Tibial artery (tissue), 4 donors: ENCODE data around the gene DNAI1.
A peak's percentile ranks its signal among the peaks of the same experiment; 100 is the strongest.

Source experiments
- DNase-seq, 2 donors: peaks; one replicate each; pipeline ENCODE4 v3.0.0-alpha.2; 2019
- H3K27ac ChIP-seq, 2 donors: fragments of 200-600 bp; sonication (generic) in 1 of 2; 1 replicate in 1 of 2; 2 replicates in 1 of 2; pipeline ENCODE4 v1.5.1; 2018 to 2019; ENCODE audit warnings: mild to moderate bottlenecking in 1 of 2
- H3K27me3 ChIP-seq, 2 donors: fragments of 200-600 bp; sonication (generic) in 1 of 2; one replicate each; pipeline versions ENCODE4 v1.5.1 to v1.6.0; 2016 to 2019
- H3K36me3 ChIP-seq, 3 donors: fragments of 200-600 bp; sonication (generic) in 2 of 3; one replicate each; pipeline ENCODE4 v1.5.1; 2016 to 2019; ENCODE audit warnings: mild to moderate bottlenecking in 2 of 3
- H3K4me1 ChIP-seq, 4 donors: fragments of 200-600 bp; sonication (generic) in 2 of 4; 1 replicate in 3 of 4; 2 replicates in 1 of 4; pipeline ENCODE4 v1.5.1; 2016 to 2019
- H3K4me3 ChIP-seq, 2 donors: fragments of 200-600 bp; sonication (generic) in 1 of 2; 1 replicate in 1 of 2; 2 replicates in 1 of 2; pipeline ENCODE4 v1.5.1; 2018 to 2019; ENCODE audit warnings: mild to moderate bottlenecking in 2 of 2
- H3K9me3 ChIP-seq, 3 donors: fragments of 200-600 bp; sonication (generic) in 1 of 3; one replicate each; pipeline ENCODE4 v1.5.1; 2016 to 2019
- intact Hi-C: fragments of 100-400 bp; cut with DNase I; formaldehyde crosslinking; loops from one replicate; pipeline ENCODE4 v1.15.0; 2023; ENCODE audit warnings: low total_unique reads
- TF ChIP-seq, protein P1 (sequence below), 2 experiments: fragments of 200-600 bp in 1 of 2; fragments of 450-650 bp in 1 of 2; IDR thresholded peaks; one replicate each; pipeline ENCODE4 v1.5.1; 2017 to 2019; ENCODE audit warnings: antibody characterized with exemption in 2 of 2, mild to moderate bottlenecking in 1 of 2, moderate library complexity in 1 of 2

Gene DNAI1

DNA sequence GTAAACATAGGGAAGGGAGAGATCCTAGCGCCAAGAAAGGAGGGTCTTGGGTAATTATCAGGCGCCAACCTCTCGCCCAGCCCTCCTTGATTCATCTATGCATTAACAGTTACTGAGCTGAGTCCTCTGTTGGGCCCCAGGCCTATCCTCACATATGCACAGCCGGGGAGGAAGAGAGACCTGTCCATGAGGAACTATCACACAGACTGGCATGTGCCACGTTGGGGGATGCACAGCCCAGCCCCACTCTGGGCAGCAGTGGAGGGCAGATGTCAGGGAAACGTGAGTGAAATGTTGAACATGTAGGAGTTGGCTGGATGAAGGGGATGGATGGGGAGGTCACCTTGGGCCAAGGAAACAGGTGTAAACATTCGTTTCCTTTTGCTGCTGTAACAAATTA lies 82.9 kb downstream of the DNAI1 start:
- Histone ChIP-seq H3K4me3 (no peak overlapping the region), H3K4me1 (no peaks in the 10 kb centered on the region), H3K9me3 (no peaks in the 10 kb centered on the region), H3K27me3 (peaks cover 0 to 19% of the 10 kb centered on the region in 2 donors), H3K27ac (no peak overlapping the region), H3K36me3 (no peaks in the 10 kb centered on the region)
- TF ChIP-seq, protein P1, sequence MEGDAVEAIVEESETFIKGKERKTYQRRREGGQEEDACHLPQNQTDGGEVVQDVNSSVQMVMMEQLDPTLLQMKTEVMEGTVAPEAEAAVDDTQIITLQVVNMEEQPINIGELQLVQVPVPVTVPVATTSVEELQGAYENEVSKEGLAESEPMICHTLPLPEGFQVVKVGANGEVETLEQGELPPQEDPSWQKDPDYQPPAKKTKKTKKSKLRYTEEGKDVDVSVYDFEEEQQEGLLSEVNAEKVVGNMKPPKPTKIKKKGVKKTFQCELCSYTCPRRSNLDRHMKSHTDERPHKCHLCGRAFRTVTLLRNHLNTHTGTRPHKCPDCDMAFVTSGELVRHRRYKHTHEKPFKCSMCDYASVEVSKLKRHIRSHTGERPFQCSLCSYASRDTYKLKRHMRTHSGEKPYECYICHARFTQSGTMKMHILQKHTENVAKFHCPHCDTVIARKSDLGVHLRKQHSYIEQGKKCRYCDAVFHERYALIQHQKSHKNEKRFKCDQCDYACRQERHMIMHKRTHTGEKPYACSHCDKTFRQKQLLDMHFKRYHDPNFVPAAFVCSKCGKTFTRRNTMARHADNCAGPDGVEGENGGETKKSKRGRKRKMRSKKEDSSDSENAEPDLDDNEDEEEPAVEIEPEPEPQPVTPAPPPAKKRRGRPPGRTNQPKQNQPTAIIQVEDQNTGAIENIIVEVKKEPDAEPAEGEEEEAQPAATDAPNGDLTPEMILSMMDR (IDR thresholded peaks at IDR 0.05): no peak
- no peak for DNase-seq
- intact Hi-C loops: no loop called here

DNA sequence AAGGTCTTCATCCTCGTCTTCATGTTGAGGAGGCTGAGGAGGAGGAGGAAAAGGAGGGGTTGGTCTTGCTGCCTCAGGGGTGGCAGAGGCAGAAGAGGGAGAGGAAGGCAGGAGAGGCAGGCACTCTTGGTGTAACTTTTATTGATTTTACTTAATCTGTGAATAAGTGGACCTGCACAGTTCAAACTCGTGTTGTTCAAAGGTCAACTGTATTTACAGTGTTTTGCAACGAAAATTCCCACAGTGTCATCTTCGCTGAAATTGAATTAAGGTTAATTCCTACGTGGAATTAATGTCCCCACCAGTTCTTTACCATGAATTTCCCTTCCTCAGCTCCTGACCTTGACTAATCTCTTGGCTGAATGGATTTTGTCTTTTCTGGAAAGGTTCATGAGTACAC lies 85.4 kb downstream of the DNAI1 start:
- H3K4me3 ChIP-seq: no peak overlapping the region
- H3K4me1 ChIP-seq: no peaks in the 10 kb centered on the region
- no peaks in the 10 kb centered on the region for H3K36me3 ChIP-seq
- H3K27ac ChIP-seq: no peak overlapping the region
- DNase-seq: no peak
- H3K27me3 ChIP-seq: peaks cover 0 to 28% of the 10 kb centered on the region in 2 donors
- TF ChIP-seq, protein P1 (IDR thresholded peaks at IDR 0.05): no peak
- intact Hi-C loops: no loop called here
- no peaks in the 10 kb centered on the region for H3K9me3 ChIP-seq

DNA sequence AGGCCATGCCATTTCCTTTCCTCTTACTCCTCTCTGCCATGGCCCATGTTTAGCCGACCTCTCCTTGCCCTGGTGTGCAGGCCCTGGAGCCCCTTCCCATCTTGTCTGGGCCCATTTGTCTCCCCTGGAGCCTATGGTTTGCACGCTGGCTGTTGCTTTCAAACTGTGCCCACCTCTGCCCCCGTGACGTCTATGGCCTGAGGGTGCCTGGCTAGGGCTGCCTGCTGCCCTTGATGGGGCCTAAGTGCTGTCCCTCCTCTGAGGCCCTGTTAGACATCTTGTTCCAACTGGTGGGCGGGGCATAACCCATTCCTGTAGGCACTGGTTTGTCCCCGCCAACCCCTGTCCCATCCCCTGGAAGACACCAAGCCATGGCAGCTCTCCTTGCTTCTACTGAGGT lies 86.9 kb downstream of the DNAI1 start:
- peaks cover 0 to 28% of the 10 kb centered on the region in 2 donors for H3K27me3 ChIP-seq
- no peak overlapping the region for H3K27ac ChIP-seq
- no peaks in the 10 kb centered on the region for H3K9me3 ChIP-seq
- TF ChIP-seq, protein P1 (IDR thresholded peaks at IDR 0.05): no peak
- H3K36me3 ChIP-seq: no peaks in the 10 kb centered on the region
- intact Hi-C loops: loop anchor here (5.0 kb wide), 1 partner anchor 47 kb away; no protein-coding TSS in a partner anchor
- H3K4me3 ChIP-seq: no peak overlapping the region
- DNase-seq: no peak
- no peaks in the 10 kb centered on the region for H3K4me1 ChIP-seq

DNA sequence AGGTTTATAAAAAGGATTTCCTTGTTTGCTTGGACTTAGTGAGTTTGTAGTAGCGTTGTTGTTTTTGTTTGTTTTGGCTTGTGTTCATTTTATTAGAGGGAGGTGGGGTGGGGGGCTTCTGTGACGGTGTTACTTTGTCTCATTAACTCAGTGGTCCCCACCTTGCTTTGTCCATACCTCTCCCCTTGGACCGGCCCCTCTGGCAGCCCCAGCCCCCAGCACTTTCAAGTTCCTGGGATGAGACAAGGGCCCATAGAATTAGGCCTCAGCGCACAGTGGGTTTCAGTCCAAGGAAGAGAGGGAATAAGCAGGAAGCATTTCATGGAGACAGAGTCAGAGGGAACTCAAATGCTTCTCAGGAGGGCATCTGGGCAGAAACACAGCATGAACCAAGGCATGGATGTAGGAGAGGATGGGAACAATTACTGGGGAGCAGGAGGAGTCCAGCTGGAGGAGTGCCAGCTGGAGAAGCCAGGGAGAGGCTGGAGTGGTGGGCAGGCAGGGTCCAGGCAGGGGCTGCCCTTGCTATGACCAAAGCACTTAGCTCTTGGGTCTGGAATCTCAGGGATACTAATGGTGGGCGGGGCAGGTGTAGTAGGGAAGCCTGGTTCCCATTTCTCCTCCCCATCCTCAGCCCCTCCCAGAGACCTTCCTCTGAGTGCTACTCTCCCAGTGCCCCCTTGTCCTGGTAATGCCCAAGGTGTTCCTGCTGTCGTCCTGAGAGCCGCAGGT lies 87.7 kb downstream of the DNAI1 start:
- Histone ChIP-seq H3K9me3 (no peaks in the 10 kb centered on the region), H3K4me3 (no peak overlapping the region), H3K27ac (no peak overlapping the region), H3K27me3 (peaks cover 0 to 28% of the 10 kb centered on the region in 2 donors), H3K36me3 (no peaks in the 10 kb centered on the region), H3K4me1 (no peaks in the 10 kb centered on the region)
- TF ChIP-seq, protein P1 (IDR thresholded peaks at IDR 0.05): no peak
- intact Hi-C loops: loop anchor here (5.0 kb wide), 1 partner anchor 46 kb away; no protein-coding TSS in a partner anchor
- no peak for DNase-seq

DNA sequence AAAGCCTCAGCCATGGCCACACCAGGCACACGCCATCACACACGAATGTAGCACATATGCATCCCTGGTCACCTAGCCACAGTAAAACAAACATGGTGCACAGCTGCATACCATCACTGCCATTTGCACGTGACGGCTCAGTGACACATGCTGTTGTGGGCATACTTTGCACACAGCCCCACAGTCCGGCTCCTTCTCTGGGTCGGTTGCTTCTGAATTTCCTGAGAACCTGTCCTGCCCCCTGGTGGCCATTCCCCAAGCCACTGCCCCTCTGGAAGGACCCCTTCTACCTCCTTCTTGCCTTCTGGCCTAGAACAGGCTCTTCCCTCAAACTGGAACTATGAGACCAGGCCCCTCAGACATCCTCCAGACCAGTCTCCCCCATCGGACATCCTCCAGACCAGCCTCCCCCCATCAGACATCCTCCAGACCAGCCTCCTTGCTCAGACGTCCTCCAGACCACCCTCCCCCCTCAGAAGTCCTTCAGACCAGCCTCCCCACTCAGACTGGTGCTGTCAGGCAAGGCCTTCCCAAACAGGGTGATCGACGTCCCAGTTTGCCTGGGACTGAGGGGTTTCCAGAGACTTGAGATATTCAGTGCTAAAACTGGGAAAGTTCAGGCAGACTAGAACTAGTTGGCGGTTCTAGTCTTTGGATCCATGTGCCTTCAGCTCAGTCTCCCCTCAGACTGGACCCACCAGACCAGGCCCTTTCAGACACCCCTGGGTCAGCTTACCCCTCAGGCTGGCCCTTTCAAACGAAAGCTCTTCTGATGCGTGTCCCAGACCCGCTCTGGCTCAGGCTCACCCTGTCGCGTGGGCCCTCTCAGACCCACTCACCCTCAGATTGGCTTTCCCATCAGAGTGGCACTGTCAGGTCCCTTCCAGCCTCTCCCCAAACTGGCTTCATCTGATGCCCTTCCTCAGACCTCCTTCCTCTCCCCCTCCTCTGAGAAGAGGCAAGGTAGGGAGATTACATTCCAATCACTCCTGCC lies 88.5 kb downstream of the DNAI1 start:
- H3K36me3 ChIP-seq: no peaks in the 10 kb centered on the region
- H3K4me3 ChIP-seq: no peak overlapping the region
- H3K9me3 ChIP-seq: no peaks in the 10 kb centered on the region
- TF ChIP-seq, protein P1 (IDR thresholded peaks at IDR 0.05): peak; percentile 45 to 51
- intact Hi-C loops: loop anchor here (5.0 kb wide), 1 partner anchor 45 kb away; no protein-coding TSS in a partner anchor
- H3K4me1 ChIP-seq: no peaks in the 10 kb centered on the region
- peak in 1 of 2 donors; percentile 65 for DNase-seq
- peaks cover 0 to 28% of the 10 kb centered on the region in 2 donors for H3K27me3 ChIP-seq
- H3K27ac ChIP-seq: no peak overlapping the region
